ENCODE data around the gene LMX1A.

DNA sequence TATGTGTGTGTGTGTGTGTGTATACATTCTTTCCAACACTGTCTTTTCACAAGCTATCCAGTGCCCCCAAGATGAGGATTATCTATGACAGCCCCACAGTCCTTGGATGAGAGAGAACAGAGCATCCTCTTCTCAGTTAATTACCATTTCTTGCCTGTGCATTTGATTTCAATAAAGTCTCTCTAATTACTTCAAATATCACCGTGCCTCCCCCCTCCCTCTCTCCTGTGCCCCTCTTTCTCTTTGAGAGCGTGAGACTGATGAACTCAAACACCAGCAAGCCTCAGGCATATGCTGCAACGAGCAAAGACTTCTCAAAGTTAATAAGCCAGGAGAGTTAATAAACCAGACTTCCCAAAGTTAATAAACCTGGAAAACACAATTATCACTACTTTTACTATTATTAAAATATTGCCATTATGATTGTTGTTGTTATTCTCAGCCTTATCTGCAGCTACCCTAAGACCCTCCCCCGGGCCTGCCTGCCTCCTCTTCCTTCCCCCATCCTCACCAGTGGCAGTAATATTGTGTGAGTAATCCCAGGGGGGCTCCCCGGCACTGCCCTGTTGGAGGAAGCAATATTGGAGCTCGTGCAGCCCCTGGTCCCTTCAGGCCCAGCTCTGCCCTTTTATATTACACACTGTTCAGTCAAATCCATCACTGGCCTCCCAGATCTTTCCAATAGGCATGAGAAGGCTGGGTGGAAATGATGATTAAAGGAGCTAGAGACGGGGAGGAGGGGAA lies 30.9 kb downstream of the LMX1A start:
- no peak for TF ChIP-seq CTCF (optimal IDR thresholded peaks at IDR 0.05 in 1 of 3, IDR thresholded peaks at IDR 0.05 in 1 of 3, conservative IDR thresholded peaks at IDR 0.05 in 1 of 3; ENCODE audit: extremely low read depth in 1 of 3, insufficient read depth in 2 of 3, low read length in 3 of 3)
- TF ChIP-seq EZH2 (IDR thresholded peaks at IDR 0.05; ENCODE audit: low read length): no peak

Data from keratinocyte (primary cell).